HEK293 (cell line): ENCODE data around the gene MSI2.

ENCODE experiments used
- CTCF ChIA-PET: fragments of 350-600 bp; formaldehyde crosslinking; extraction: SDS; loops from one replicate; lab custom pipeline; 2021; ENCODE audit warnings: antibody characterized with exemption; lab: Yijun Ruan, JAX
- POLR2A ChIA-PET: fragments of 300-600 bp; formaldehyde crosslinking; extraction: SDS; loops from one replicate; lab custom pipeline; 2020; ENCODE audit warnings: antibody characterized with exemption, inconsistent platforms; lab: Yijun Ruan, JAX
- H3K27ac ChIP-seq: fragments of 200-500 bp; sonication (Bioruptor generic); 2 replicates; pipeline ENCODE4 v1.5.1; 2014; ENCODE audit warnings: low read depth, low read length, control low read depth, inconsistent platforms; ENCODE audit errors: extremely low read depth
- H3K36me3 ChIP-seq, 2 experiments: fragments of 200-500 bp in 1 of 2; sonication (Bioruptor generic) in 1 of 2; 1 replicate in 1 of 2; 2 replicates in 1 of 2; pipeline ENCODE4 v1.5.1; 2014 to 2017; ENCODE audit warnings: inconsistent platforms in 2 of 2, low read length in 2 of 2; ENCODE audit not compliant: control insufficient read depth in 2 of 2, insufficient read depth in 1 of 2
- H3K4me1 ChIP-seq: fragments of 200-500 bp; sonication (Bioruptor generic); 2 replicates; pipeline ENCODE4 v1.5.1; 2014; ENCODE audit warnings: mild to moderate bottlenecking, low read length, inconsistent platforms; ENCODE audit not compliant: control insufficient read depth, insufficient read depth
- H3K4me3 ChIP-seq: 2 replicates; pipeline ENCODE4 v1.5.1; 2011; ENCODE audit warnings: low read depth, mild to moderate bottlenecking, control low read depth, low read length, moderate library complexity
- H3K9me3 ChIP-seq: fragments of 200-500 bp; sonication (Bioruptor generic); 2 replicates; pipeline ENCODE4 v1.5.1; 2014; ENCODE audit warnings: low read depth, low read length, inconsistent platforms; ENCODE audit not compliant: control insufficient read depth, insufficient read depth
- BCL11B ChIP-seq: fragments of 450-650 bp; formaldehyde crosslinking; IDR thresholded peaks from 2 replicates; pipeline ENCODE4 v1.5.1; 2016; ENCODE audit warnings: low read depth, missing biosample characterization, missing genetic modification characterization
- FEZF1 ChIP-seq: fragments of 450-650 bp; formaldehyde crosslinking; IDR thresholded peaks from 2 replicates; pipeline ENCODE4 v1.5.1; 2016; ENCODE audit warnings: missing biosample characterization, missing genetic modification characterization
- GLI2 ChIP-seq: fragments of 450-650 bp; formaldehyde crosslinking; IDR thresholded peaks from 2 replicates; pipeline ENCODE4; 2017; ENCODE audit warnings: missing biosample characterization, missing genetic modification characterization, low read depth, borderline replicate concordance
- HOXD13 ChIP-seq: sonication (generic); formaldehyde crosslinking; IDR thresholded peaks from 2 replicates; pipeline ENCODE4 v1.8.0; 2022; ENCODE audit warnings: missing genetic modification reagents, borderline replicate concordance
- KLF8 ChIP-seq: fragments of 450-650 bp; formaldehyde crosslinking; IDR thresholded peaks from 2 replicates; pipeline ENCODE4 v1.5.1; 2016; ENCODE audit warnings: missing biosample characterization, missing genetic modification characterization
- ZBTB48 ChIP-seq: fragments of 450-650 bp; formaldehyde crosslinking; IDR thresholded peaks from 2 replicates; pipeline ENCODE4 v1.5.1; 2016; ENCODE audit warnings: missing biosample characterization, missing genetic modification characterization
- ZBTB7A ChIP-seq: fragments of 450-650 bp; formaldehyde crosslinking; IDR thresholded peaks from 2 replicates; pipeline ENCODE4 v1.5.1; 2016; ENCODE audit warnings: low read depth, missing biosample characterization, missing genetic modification characterization
- ZFP37 ChIP-seq: fragments of 450-650 bp; formaldehyde crosslinking; IDR thresholded peaks from 2 replicates; pipeline ENCODE4 v1.5.1; 2016; ENCODE audit warnings: missing biosample characterization, missing genetic modification characterization
- ZNF169 ChIP-seq: fragments of 450-650 bp; formaldehyde crosslinking; IDR thresholded peaks from 2 replicates; pipeline ENCODE4 v1.5.1; 2016; ENCODE audit warnings: missing biosample characterization, missing genetic modification characterization
- ZNF211 ChIP-seq: fragments of 450-650 bp; formaldehyde crosslinking; IDR thresholded peaks from 2 replicates; pipeline ENCODE4 v1.5.1; 2016; ENCODE audit warnings: low read depth, missing biosample characterization, missing genetic modification characterization
- ZNF239 ChIP-seq: fragments of 450-650 bp; formaldehyde crosslinking; IDR thresholded peaks from 2 replicates; pipeline ENCODE4 v1.5.1; 2016; ENCODE audit warnings: missing biosample characterization, missing genetic modification characterization
- ZNF24 ChIP-seq: fragments of 450-650 bp; formaldehyde crosslinking; IDR thresholded peaks from 2 replicates; pipeline ENCODE4 v1.5.1; 2016; ENCODE audit warnings: missing biosample characterization, missing genetic modification characterization
- ZNF311 ChIP-seq: fragments of 450-650 bp; formaldehyde crosslinking; IDR thresholded peaks from 2 replicates; pipeline ENCODE4 v1.5.1; 2017; ENCODE audit warnings: missing biosample characterization, missing genetic modification characterization, borderline replicate concordance
- ZNF354C ChIP-seq: fragments of 450-650 bp; formaldehyde crosslinking; IDR thresholded peaks from 2 replicates; pipeline ENCODE4 v1.5.1; 2016; ENCODE audit warnings: missing biosample characterization, missing genetic modification characterization, low read depth, borderline replicate concordance
- ZNF514 ChIP-seq: fragments of 450-650 bp; formaldehyde crosslinking; IDR thresholded peaks from 2 replicates; pipeline ENCODE4 v1.5.1; 2016; ENCODE audit warnings: missing biosample characterization, missing genetic modification characterization
- ZNF549 ChIP-seq: fragments of 450-650 bp; IDR thresholded peaks from 2 replicates; pipeline ENCODE4 v1.5.1; 2018; ENCODE audit warnings: missing biosample characterization, missing genetic modification characterization, mild to moderate bottlenecking, inconsistent platforms, moderate library complexity
- ZNF585B ChIP-seq: fragments of 450-650 bp; formaldehyde crosslinking; IDR thresholded peaks from 2 replicates; pipeline ENCODE4 v1.5.1; 2016; ENCODE audit warnings: missing biosample characterization, missing genetic modification characterization
- ZNF623 ChIP-seq: fragments of 450-650 bp; formaldehyde crosslinking; IDR thresholded peaks from 2 replicates; pipeline ENCODE4 v1.5.1; 2016; ENCODE audit warnings: missing biosample characterization, missing genetic modification characterization
- ZNF776 ChIP-seq: fragments of 450-650 bp; formaldehyde crosslinking; IDR thresholded peaks from 2 replicates; pipeline ENCODE4 v1.5.0; 2017; ENCODE audit warnings: missing biosample characterization, missing genetic modification characterization, borderline replicate concordance
- ZNF785 ChIP-seq: fragments of 450-650 bp; formaldehyde crosslinking; IDR thresholded peaks from 2 replicates; pipeline ENCODE4 v1.5.1; 2016; ENCODE audit warnings: missing biosample characterization, missing genetic modification characterization
- ZNF791 ChIP-seq: fragments of 450-650 bp; formaldehyde crosslinking; IDR thresholded peaks from 2 replicates; pipeline ENCODE4 v1.5.1; 2016; ENCODE audit warnings: missing biosample characterization, missing genetic modification characterization
- ZNF792 ChIP-seq: fragments of 450-650 bp; formaldehyde crosslinking; IDR thresholded peaks from 2 replicates; pipeline ENCODE4 v1.5.1; 2016; ENCODE audit warnings: missing biosample characterization, missing genetic modification characterization
- ZNF837 ChIP-seq: fragments of 450-650 bp; formaldehyde crosslinking; IDR thresholded peaks from 2 replicates; pipeline ENCODE4 v1.5.1; 2016; ENCODE audit warnings: missing biosample characterization, missing genetic modification characterization
- TF ChIP-seq, protein P1 (sequence below): fragments of 450-650 bp; formaldehyde crosslinking; IDR thresholded peaks from 2 replicates; pipeline ENCODE4 v1.5.1; 2016; ENCODE audit warnings: missing biosample characterization, missing genetic modification characterization
- TF ChIP-seq, protein P2 (sequence below): fragments of 450-650 bp; formaldehyde crosslinking; IDR thresholded peaks from 2 replicates; pipeline ENCODE4 v1.5.1; 2016; ENCODE audit warnings: missing biosample characterization, missing genetic modification characterization, low read depth
- TF ChIP-seq, protein P3 (sequence below): fragments of 450-650 bp; formaldehyde crosslinking; IDR thresholded peaks from 2 replicates; pipeline ENCODE4 v1.5.1; 2016; ENCODE audit warnings: missing biosample characterization, missing genetic modification characterization
- TF ChIP-seq, protein P4 (sequence below): sonication (generic); formaldehyde crosslinking; IDR thresholded peaks from 2 replicates; pipeline ENCODE4 v1.8.1; 2022; ENCODE audit warnings: mild to moderate bottlenecking, moderate library complexity, missing genetic modification reagents
- TF ChIP-seq, protein P5 (sequence below): fragments of 450-650 bp; formaldehyde crosslinking; IDR thresholded peaks from 2 replicates; pipeline ENCODE4 v1.5.1; 2016; ENCODE audit warnings: missing biosample characterization, missing genetic modification characterization

MSI2 gene

DNA sequence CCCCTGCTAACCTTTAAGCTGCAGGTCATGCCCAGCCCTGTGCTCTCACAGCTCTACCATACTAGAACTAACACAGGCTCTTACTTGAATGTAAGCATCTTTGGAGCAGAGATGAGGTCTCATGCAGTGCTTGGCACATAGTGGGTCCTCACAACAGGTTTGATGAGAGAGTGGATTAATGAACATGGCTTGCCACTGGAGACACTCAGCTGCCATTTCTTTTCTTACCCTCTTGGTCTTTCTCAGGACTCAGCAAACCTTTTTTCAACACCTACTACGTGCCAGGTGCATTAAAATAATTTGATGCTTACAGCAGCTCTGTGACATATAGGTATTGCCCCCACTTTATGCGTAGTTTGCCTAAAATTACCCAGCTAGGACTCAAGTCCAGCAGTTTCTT lies 133.2 kb downstream of the MSI2 start:
- Histone ChIP-seq H3K36me3 (peaks cover 0 to 3% of the 10 kb centered on the region in 2 experiments; a peak in 1 of 3 replicates), H3K4me3 (no peak overlapping the region), H3K4me1 (no peaks in the 10 kb centered on the region), H3K9me3 (peaks cover 2% of the 10 kb centered on the region; the same call in 1 of the 2 replicates), H3K27ac (no peak overlapping the region)
- ChIA-PET CTCF (no interaction called here), POLR2A (no interaction called here)
- no peak for TF ChIP-seq ZNF585B
- TF ChIP-seq, protein P1, sequence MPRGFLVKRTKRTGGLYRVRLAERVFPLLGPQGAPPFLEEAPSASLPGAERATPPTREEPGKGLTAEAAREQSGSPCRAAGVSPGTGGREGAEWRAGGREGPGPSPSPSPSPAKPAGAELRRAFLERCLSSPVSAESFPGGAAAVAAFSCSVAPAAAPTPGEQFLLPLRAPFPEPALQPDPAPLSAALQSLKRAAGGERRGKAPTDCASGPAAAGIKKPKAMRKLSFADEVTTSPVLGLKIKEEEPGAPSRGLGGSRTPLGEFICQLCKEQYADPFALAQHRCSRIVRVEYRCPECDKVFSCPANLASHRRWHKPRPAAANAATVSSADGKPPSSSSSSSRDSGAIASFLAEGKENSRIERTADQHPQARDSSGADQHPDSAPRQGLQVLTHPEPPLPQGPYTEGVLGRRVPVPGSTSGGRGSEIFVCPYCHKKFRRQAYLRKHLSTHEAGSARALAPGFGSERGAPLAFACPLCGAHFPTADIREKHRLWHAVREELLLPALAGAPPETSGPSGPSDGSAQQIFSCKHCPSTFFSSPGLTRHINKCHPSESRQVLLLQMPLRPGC (tag by site-specific recombination): no peak
- TF ChIP-seq KLF8 (tag by site-specific recombination): no peak
- no peak for TF ChIP-seq ZNF311 (tag by site-specific recombination)
- TF ChIP-seq ZNF239: no peak
- TF ChIP-seq ZNF24: no peak
- TF ChIP-seq HOXD13: no peak
- TF ChIP-seq GLI2 (tag by site-specific recombination): no peak
- no peak for TF ChIP-seq ZNF169 (tag by site-specific recombination)
- TF ChIP-seq, protein P2, sequence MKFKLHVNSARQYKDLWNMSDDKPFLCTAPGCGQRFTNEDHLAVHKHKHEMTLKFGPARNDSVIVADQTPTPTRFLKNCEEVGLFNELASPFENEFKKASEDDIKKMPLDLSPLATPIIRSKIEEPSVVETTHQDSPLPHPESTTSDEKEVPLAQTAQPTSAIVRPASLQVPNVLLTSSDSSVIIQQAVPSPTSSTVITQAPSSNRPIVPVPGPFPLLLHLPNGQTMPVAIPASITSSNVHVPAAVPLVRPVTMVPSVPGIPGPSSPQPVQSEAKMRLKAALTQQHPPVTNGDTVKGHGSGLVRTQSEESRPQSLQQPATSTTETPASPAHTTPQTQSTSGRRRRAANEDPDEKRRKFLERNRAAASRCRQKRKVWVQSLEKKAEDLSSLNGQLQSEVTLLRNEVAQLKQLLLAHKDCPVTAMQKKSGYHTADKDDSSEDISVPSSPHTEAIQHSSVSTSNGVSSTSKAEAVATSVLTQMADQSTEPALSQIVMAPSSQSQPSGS (tag by site-specific recombination): no peak
- no peak for TF ChIP-seq ZNF211 (tag by site-specific recombination)
- no peak for TF ChIP-seq ZNF837 (tag by site-specific recombination)
- TF ChIP-seq ZFP37 (tag by site-specific recombination): no peak
- TF ChIP-seq, protein P3, sequence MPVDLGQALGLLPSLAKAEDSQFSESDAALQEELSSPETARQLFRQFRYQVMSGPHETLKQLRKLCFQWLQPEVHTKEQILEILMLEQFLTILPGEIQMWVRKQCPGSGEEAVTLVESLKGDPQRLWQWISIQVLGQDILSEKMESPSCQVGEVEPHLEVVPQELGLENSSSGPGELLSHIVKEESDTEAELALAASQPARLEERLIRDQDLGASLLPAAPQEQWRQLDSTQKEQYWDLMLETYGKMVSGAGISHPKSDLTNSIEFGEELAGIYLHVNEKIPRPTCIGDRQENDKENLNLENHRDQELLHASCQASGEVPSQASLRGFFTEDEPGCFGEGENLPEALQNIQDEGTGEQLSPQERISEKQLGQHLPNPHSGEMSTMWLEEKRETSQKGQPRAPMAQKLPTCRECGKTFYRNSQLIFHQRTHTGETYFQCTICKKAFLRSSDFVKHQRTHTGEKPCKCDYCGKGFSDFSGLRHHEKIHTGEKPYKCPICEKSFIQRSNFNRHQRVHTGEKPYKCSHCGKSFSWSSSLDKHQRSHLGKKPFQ (tag by site-specific recombination): no peak
- TF ChIP-seq, protein P4, sequence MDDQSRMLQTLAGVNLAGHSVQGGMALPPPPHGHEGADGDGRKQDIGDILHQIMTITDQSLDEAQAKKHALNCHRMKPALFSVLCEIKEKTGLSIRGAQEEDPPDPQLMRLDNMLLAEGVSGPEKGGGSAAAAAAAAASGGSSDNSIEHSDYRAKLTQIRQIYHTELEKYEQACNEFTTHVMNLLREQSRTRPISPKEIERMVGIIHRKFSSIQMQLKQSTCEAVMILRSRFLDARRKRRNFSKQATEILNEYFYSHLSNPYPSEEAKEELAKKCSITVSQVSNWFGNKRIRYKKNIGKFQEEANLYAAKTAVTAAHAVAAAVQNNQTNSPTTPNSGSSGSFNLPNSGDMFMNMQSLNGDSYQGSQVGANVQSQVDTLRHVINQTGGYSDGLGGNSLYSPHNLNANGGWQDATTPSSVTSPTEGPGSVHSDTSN (CRISPR knock-in tag): no peak
- no peak for TF ChIP-seq ZNF776 (tag by site-specific recombination)

DNA sequence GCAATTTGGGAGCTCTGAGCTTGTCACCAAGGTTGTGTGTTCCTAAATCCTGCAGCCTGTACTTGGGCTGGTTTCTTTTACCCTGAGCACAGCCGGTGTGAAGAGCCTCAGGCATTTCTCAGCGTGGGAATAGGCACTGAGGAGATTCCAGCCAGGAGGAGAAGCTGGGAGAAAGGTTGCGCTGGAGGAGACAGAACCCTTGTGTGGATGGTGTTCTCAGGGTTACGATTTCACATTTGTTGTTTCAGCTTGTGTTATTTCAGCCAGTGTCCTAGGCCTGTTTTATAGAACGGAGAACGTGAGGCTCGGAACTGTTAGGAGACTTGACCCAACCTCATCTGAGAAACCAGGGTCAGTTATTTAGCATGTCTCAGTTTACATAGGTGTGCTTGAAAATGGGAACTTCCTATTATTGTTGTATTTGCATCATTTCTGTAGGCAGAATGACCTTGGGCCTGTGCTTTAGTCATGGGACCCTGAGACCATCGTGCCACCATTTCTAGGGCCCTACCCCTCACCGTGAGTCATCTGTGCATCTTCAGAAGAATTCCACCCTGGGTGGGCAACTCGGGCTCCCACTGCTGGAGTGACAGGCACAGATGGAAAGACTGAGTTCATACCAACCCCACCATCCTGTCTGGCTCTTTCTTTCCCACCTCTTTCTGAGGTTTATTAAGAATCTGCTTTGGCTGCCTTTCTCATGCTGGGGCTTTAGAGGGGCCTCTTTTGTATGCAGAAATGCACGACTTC lies 134.9 kb downstream of the MSI2 start:
- H3K27ac ChIP-seq: no peak overlapping the region
- H3K36me3 ChIP-seq: peaks cover 0 to 3% of the 10 kb centered on the region in 2 experiments; a peak in 1 of 3 replicates
- H3K4me3 ChIP-seq: no peak overlapping the region
- POLR2A ChIA-PET: no interaction called here
- H3K4me1 ChIP-seq: no peaks in the 10 kb centered on the region
- CTCF ChIA-PET: interaction anchor here (0.8 kb wide), 1 partner anchor 393 kb away, joined by 3 read pairs; no protein-coding TSS in a partner anchor
- peaks cover 2% of the 10 kb centered on the region; the same call in 1 of the 2 replicates for H3K9me3 ChIP-seq
- TF ChIP-seq ZNF792 (no peak), ZNF549 (tag by site-specific recombination) (no peak), KLF8 (tag by site-specific recombination) (no peak), GLI2 (tag by site-specific recombination) (no peak), ZNF514 (no peak), ZNF623 (tag by site-specific recombination) (no peak), ZBTB7A (no peak), BCL11B (tag by site-specific recombination) (no peak), ZNF785 (tag by site-specific recombination) (no peak), ZNF791 (tag by site-specific recombination) (no peak), ZNF354C (tag by site-specific recombination) (no peak), ZBTB48 (tag by site-specific recombination) (no peak), FEZF1 (no peak)
- TF ChIP-seq, protein P5, sequence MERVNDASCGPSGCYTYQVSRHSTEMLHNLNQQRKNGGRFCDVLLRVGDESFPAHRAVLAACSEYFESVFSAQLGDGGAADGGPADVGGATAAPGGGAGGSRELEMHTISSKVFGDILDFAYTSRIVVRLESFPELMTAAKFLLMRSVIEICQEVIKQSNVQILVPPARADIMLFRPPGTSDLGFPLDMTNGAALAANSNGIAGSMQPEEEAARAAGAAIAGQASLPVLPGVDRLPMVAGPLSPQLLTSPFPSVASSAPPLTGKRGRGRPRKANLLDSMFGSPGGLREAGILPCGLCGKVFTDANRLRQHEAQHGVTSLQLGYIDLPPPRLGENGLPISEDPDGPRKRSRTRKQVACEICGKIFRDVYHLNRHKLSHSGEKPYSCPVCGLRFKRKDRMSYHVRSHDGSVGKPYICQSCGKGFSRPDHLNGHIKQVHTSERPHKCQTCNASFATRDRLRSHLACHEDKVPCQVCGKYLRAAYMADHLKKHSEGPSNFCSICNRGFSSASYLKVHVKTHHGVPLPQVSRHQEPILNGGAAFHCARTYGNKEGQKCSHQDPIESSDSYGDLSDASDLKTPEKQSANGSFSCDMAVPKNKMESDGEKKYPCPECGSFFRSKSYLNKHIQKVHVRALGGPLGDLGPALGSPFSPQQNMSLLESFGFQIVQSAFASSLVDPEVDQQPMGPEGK (tag by site-specific recombination): no peak
